NCI-H524 (cell line): ENCODE results near the gene TRIM45.
"Not testable (repeated sequence)": the region's sequence is repeated elsewhere in the genome, so short reads cannot be mapped to it uniquely, and the experiment has no call there.

Experiments
- DNase-seq, 2 experiments: peaks; one replicate each; lab custom pipeline; 2025; lab: John Stamatoyannopoulos, UW

The TRIM45 gene, protein sequence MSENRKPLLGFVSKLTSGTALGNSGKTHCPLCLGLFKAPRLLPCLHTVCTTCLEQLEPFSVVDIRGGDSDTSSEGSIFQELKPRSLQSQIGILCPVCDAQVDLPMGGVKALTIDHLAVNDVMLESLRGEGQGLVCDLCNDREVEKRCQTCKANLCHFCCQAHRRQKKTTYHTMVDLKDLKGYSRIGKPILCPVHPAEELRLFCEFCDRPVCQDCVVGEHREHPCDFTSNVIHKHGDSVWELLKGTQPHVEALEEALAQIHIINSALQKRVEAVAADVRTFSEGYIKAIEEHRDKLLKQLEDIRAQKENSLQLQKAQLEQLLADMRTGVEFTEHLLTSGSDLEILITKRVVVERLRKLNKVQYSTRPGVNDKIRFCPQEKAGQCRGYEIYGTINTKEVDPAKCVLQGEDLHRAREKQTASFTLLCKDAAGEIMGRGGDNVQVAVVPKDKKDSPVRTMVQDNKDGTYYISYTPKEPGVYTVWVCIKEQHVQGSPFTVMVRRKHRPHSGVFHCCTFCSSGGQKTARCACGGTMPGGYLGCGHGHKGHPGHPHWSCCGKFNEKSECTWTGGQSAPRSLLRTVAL

DNA sequence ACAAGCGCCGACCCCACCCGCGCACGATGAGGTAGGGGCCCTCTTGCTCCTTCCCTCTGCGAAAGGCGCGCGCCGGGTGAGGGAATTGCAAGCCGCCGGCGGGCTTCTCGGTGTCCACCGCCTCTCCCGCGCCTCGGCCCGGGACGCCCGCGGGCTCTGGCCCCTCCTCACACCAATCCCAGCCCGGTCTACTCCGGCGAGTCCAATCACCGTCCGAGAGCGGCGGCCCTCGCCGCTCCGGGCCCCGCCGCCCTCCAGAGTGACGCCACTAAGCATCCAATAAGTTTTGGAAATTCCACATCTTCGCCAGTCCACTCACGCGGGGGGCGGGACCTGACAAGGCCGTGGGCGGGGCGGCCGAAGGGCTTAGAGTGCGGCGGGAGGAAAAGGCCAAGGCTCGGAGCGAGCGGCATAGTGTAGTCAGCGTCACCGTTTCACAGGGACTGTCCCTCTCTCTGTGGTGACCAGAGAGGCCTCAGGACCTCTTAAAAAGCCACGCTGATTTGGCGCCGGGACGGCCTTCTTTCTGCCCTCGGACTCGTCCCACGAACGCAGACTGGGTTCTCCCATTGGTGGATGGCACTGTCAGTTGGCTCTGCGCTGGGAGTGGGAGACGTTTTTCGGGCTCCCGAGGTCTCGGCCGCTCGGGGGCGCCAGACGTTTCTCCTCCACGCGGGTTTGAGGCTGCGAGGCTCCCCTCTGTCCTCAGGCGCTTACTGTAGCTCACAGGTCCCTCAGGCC is at the start of gene TRIM45:
TRIM45 (minus strand) TSS at position 161 of the 741 bp plus-strand sequence. CDS start 548 bp downstream, outside the sequence.
- DNase-seq: peak; percentile 91 to 94

DNA sequence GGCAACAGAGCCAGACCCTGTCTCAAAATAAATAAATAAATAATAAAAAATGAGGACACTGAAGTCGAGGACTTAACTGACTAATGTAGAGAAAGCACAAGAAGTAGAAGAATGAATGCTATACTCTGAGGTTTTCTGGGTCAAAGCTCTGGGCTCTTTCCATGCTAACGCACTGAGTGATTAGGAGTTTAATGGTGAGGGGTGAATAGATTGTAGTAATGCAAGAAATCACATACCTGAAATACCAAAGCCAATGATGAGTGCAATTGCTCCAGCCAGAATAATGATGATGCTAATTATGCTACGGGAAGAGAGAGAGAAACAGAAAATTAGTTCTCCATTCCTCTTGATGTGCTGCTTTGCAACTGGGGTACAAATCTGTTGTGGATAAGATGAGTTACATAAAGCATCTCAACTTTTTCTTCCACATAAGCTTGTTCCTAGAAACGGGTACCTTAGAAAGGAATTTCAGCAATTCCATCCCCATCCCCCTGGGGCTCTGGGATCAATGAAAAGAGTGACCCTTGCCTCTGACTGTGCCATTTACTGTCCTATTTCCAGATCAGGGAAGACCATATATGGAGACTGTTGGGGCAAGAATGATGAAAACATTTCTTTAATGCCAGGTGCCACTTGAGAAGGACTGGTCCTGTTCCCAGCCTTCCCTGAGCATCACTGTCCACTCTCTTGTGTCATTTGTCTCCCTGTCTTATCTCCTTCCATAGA is 48.5 kb upstream of the TRIM45 start:
- no peak for DNase-seq

DNA sequence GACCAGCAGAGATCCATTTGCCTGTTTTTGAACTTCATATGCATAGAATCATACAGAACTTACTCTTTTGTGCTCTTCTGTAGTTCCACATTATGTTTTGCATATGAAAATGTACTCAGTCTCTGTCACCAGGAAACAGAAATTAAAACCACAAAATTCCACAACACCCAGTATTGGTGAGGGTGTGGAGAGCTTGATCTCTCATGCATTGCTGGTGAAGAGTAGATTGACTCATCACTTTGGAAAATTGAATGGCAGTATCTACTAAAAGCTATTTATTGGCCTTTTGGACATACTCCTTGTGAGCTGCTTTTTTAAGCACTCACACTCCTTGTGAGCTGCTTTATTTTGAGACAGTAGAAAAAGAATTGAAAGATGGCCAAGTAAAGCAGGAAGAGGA is 45.9 kb upstream of the TRIM45 start:
- no peak for DNase-seq

DNA sequence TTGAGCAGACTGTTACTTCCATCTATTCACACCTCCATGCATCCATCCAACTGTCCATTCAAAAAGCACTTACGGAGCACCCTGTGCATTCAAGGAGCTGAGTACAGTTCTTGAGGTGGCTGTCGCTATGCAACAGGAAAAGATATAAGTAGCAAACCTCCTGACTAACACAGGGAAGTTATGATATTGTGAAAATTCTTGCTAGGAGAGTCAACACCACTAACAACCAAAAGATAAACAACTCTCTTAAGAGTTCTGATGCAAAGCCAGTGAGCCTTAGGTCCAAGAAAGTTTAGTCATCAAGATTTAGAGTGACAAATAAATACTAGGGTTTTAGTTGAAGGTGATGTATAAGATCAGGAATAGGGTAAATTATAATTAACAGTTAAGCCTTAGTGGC is 44.5 kb upstream of the TRIM45 start:
- no peak for DNase-seq

DNA sequence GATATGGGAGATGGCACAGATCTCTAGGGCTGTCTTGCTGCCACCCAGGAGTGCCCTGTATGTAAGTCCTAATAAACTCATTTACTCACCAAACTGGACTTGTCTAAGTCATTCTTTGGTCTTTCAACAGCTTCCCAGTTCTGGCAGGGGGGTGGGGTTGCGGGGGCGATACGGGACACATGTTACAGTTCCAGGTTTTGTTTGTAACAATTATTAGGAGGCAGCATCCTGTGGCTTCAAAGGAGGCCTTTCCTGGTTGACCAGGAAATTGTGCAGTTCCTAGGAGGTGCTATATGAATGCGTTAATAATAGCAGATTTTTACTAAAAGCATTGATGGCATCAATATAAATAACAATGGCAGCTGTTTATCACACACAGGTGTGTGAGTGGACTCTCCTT is 42.7 kb upstream of the TRIM45 start:
- no peak for DNase-seq

DNA sequence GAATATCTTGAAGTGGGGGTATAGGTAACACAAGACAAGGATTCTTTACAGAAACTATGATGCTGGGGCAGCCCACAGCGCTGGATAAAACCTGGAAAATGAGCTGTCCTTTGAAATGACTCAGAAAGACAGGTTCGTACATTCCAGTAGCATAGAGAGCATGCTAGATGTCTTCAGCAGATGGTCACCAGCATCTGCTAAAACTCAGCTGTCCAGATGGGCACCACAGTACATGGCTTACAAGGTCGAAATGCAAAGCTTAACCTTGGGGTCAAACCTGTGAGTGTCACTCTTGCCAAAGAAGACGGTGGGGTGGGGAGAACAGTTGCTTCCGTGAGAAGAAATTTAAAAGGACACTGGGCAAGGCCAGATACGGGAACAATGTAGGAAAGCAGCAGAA is 41.3 kb upstream of the TRIM45 start:
- peak; percentile 90 to 92 for DNase-seq

DNA sequence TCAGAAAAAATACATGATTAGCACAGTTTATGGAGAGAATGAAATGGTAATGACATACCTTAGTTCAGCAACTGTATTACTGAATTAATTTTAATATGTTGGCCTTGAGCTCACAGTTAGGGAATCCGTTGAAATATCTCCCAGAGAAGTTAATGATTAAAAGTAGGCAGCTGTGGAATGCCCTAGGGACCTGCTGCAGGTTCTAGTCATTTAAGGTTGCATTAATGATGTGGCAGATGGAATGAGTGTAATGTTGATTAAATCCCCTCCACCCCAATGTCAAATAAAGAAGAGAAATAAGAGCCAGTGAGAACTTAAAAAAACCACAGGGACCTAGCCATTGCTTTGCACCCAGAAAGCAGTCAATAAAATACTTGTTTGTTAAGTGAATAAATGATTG is 40.3 kb upstream of the TRIM45 start:
- peak; percentile 43 to 88 for DNase-seq

DNA sequence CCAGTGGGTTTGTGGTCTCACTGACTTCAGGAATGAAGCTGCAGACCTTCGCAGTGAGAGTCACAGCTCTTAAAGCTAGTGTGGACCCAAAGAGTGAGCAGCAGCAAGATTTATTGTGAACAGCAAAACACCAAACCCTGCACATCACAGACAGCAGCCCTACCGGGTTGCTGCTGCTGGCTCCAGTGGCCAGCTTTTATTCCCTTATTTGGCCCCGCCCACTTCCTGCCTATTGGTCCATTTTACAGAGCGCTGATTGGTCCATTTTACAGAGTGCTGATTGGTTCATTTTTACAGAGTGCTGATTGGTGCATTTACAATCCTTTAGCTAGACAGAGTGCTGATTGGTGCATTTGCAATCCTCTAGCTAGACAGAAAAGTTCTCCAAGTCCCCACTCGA is 29.8 kb upstream of the TRIM45 start:
- not testable (repeated sequence) for DNase-seq

DNA sequence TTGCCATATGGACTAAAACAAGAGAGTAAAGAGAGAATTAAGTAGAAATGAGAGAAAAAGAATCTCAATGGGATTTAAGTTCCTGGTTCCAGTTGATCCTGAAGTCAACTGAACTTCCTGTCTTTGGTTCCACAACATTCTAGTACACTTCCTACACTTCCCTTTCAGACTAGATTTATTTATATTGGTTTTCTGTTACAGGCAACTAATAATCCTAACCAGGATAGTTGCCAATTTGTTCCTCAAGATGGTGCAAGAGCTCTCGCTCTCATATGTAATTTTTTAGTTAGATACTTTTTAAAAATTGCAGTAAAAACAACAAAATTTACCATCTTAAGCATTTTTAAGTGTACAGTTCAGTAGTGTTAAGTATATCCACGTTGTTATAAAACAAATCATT is 28.8 kb upstream of the TRIM45 start:
- DNase-seq: no peak

DNA sequence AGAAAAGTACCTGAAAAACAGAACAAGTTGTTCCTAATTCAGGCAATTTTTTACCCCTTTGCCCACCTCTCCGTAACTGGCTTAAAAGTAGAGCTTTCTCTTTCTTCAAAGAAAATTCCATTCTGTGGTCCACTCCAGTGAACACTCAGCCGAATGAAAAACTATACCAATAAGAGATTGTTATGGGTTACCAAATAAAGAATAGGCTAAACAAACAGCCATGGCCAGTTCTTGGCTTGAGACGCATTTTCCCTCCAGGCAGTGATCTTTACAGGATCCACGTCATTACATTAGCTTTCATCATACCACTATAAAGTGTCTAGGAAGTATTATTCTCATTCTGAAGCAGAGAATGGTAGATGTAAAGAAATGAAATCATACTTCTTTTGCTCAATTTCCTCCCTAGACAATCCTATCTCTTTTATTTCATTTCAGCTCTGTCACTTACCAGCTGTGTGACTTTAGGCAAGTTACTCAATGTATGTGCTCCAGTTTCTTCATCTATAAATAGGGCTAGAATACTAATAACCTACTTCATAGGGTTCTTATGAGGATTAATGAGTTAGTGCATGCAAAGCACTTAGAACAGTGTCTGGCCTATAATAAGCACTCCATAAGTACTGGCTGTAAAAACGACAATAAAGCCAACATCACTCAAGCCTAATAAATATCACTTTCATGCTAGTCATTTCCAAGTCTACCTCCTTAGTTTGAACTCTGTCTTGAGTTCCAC is 26.5 kb upstream of the TRIM45 start:
- peak; percentile 30 to 77 for DNase-seq

DNA sequence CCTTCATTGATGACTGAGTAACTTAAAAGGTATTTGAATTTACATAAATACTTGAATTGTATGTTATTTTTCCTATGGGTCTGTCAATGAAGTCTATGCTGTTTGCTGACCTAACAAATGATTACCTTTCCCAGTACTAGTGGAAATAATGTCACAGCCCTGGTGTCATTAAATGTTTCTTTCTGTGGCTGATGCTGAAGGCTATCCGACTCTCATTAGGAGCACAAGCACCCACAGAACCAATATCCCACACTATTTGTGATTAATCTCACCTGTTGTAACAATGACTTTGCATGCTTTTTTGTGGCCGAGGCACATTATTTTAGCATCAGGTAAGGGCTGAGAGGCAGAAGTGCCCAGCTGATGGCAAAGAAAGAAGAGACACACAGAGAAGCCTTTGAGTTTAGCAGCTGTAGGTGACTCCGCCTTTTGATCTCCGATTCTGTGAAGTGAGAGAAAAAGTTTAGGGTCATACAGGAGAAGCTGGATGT is 25.8 kb upstream of the TRIM45 start:
- no peak for DNase-seq

DNA sequence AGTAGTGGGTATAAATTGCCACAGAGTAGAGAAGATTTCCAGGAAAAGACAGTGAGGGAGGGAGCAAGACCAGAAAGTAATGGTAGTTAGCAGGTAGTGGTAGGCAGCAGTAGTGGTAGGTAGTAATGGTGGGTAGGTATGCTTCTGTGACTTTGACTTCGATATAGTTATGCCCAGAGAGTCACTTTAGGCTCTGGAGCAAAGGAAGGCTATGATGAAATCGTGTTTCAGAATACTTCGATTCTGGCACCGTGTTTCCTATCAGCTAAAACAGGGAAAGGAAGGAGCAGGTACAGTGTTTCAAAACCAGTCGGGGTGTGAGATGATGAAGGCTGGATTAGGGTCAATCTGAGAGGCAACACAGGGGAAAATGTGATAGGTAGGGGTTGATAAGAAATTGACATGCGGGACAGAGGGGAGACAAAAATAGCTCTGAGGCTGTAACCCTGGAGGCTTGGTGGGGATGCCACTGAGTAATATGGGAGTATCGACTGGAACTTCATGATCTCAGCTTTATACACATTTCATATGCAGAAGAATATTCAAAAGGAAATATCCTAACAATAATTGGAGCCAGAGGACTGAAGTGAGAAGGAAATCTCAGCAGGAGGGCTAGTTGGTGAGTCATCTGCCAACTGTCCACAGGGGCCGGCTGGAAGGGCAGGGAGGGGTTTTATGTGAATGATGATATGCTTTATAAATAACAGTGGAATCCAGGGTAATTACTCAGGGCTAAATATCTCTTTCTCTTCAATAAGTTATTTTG is 25.2 kb upstream of the TRIM45 start:
- peak; percentile 12 to 50 for DNase-seq

DNA sequence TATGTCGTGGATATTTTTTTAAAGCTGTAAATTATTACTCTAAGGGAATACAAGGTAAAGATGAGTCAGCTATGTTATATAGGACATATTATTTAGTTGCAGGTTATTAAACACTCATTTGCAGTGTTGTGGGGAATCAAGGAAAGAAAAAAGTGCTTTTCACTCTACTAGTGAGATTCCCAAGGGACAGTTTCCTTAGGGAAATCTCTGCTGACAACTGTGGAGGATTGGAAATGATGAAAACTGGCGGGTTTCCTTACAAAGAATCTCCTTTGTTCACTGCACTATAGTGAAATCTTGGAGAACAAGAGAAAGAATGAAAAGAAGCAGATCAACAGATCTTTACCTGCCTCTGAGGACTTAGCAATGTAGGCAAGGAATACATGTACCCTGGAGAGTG is 24.5 kb upstream of the TRIM45 start:
- DNase-seq: no peak

DNA sequence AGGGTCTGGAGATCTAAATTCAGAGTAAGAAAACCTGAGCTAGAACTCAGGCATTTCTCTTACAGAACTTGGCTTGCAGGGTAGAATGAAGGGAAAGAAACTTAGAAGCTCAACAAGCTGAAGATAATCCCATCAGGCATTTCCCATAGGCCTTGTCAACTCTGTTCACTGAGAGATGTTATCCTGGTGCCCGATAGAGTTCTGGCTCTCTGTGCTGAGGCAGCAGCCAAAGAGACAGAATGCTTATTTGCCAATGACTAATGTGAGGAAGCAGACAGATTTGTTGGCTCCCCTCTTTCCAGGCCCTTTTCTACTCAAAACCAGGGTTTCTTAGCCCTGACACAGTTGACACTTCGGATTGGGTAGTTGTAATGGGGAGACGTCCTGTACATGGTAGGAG is 22.3 kb upstream of the TRIM45 start:
- no peak for DNase-seq

DNA sequence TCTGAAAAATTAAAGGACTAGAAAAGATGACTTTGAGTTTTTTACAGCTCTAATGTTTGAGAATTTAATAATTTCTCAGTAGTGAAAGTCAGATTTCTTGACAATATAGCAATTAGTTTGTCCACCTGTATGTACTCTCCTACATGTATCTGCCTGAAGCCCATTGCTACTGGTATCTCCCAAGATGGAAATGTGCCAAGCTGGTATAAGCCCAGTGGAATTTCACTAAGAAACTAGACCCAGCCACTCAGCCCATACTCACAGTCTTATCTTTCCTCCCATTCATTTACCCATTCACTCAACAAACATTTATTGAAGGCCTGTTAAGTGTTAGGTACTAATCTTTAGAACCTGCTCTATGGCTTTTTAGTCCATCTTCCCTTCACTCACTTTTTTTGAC is 21.6 kb upstream of the TRIM45 start:
- DNase-seq: no peak

DNA sequence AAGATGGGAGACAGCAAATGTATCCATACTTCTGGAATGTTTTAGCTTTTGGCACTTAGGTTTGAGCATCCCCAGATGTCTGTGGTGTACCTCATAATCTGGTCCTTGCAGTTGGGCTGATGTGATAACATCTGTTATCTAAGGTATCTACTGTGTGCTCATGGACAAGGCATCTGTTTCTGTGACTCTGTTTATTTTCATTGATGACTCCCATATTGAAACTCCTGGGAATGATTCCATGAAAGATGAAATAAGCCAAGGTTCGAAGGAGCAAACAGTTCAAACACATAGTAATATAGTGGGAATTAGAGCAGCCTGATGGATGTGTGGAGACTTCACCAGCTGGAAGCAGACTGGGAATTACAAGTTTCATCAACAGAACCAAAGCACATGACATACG is 20.7 kb upstream of the TRIM45 start:
- DNase-seq: no peak

DNA sequence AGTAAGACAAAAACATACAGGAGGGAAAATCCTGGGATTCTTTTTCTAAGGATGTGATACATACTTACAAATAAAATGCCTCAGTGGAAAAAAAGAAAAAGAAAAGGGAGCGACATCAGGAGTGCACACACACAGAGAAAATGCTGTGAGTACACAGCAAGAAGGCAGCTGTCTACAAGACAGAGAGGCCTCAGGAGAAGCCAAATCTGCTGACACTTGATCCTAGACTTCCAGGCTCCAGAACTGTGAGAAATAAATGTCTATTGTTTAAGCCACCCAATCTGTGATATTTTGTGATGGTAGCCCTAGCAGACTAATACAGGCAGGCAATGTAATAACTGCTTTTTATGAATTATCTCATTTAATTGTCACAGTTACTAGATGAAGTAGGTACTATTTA is 17.0 kb upstream of the TRIM45 start:
- DNase-seq: no peak

DNA sequence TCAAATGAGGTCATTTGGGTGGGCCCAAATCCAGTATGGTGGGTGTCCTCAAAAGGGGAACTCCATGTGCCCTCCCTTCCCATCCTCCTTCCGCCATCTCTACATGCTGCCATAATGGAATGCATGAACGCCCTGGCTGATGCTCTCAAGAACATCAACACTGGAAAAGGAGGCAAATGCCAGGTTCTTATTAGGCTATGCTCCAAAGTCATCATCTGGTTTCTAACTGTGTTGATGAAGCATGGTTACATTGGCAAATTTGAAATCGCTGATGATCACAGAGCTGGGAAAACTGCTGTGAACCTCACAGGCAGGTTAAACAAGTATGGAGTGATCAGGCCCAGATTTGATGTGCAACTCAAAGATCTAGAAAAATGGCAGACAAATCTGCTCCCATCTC is 16.6 kb upstream of the TRIM45 start:
- DNase-seq: no peak

DNA sequence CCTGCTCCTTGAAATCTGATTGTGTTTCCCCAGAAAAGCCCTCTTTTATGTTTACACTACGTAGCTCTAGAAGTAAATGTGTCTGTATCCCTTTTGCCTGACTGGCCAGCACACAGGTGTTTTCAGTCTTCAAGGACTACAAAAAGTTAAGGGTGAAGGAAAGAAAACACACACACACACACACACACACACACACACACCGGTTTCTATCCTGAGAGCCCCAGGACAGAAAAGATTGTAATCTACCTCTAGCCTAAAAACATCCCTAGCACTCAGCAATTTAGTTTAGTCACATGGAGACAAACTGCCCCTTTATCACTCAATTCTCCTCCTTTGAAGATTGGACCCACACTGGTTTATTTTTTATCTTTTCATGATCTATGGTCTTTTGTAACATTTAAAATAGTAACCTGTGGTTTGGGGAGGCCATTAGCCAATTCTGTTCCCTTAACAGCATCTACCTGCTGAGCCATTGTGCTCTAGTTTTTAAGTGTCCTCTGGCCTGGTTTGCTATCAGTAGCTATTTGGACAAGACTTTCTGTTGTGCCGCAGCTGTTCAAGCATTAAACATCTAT is 15.8 kb upstream of the TRIM45 start:
- DNase-seq: no peak

DNA sequence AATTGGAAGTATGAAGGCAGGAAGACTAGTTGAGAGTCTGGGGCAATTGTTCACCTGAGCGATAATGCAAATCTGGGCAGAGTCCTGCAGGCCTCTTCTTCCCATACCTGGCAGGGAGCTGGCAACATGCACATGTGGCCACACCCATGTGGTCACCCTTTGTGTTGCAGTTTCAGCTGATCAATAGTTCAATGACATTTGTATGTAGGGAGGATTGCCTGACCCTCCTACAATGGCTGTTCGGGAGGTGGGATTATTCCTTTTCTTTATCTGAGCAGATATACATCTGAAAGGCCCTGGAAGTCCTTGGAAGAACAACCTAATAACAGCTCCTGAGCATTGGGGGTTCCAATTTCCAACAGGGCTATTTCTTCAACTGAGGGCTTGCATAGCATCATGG is 15.2 kb upstream of the TRIM45 start:
- DNase-seq: no peak
